ENCODE results near the gene RPS6KB1. TPM values are rescaled to one million over a fixed set of nuclear protein-coding genes. Genes with fewer than 3 reads are reported as not detected.

Gene RPS6KB1
- total and polyA plus RNA-seq, 2 of the 8 experiments (the other 6 are each of a cell fraction or from before 2014, with no cell fraction given): 3.4 to 28.4 TPM

- no peaks in the 10 kb centered on the region for H3K79me1 ChIP-seq (ENCODE audit: low read depth, low read length)
- H3K79me2 ChIP-seq (ENCODE audit: control insufficient read depth in 1 of 2, insufficient read depth in 2 of 2, low read length in 2 of 2): no peaks in the 10 kb centered on the region
- no peak overlapping the region for H2BK20ac ChIP-seq (ENCODE audit: low read length)
- H2AFZ ChIP-seq (ENCODE audit: low read length): no peak overlapping the region
- no peak overlapping the region for H3K18ac ChIP-seq (ENCODE audit: extremely low read depth, low read length)
- no peak overlapping the region for H3K4me3 ChIP-seq (ENCODE audit: extremely low read depth in 1 of 4, insufficient read depth in 2 of 4, low read depth in 3 of 4, low read length in 4 of 4)
- H3K4me1 ChIP-seq (replicated peaks in 1 of 4; ENCODE audit: control insufficient read depth in 3 of 4, insufficient read depth in 4 of 4, low read length in 3 of 4): peaks cover 7 to 15% (median 10%) of the 10 kb centered on the region in 4 experiments; a peak in 6 of 7 replicates
- H2BK5ac ChIP-seq (ENCODE audit: low read depth, low read length): no peak overlapping the region
- H2BK120ac ChIP-seq (replicated peaks; ENCODE audit: low read depth, low read length): no peak overlapping the region
- CTCF ChIA-PET (ENCODE audit: partially characterized antibody): interaction anchor here (0.7 to 2.2 kb wide), 4 partner anchors 9 to 94 kb away, joined by 3 to 8 read pairs (median 4); no protein-coding TSS in a partner anchor
- POLR2A ChIA-PET (ENCODE audit: partially characterized antibody): no interaction called here
- H3K27me3 ChIP-seq (replicated peaks in 1 of 4; ENCODE audit: control insufficient read depth in 3 of 4, extremely low read depth in 1 of 4, insufficient read depth in 3 of 4, low read length in 3 of 4): no peaks in the 10 kb centered on the region
- no peak overlapping the region for H4K8ac ChIP-seq (ENCODE audit: extremely low read depth, insufficient read depth, low read length)
- 90% methylated on average over 6 of the region's 6 CpGs; no CpG with 5 or more reads in 1 of the 2 experiments for WGBS, 2 experiments (ENCODE audit: extremely low coverage in 1 of 2, insufficient coverage in 1 of 2, insufficient read length in 1 of 2, insufficient replicate concordance in 2 of 2, low coverage in 1 of 2, low lambda C conversion rate in 2 of 2, missing lambda C conversion rate in 1 of 2)
- no peak overlapping the region for H3K9ac ChIP-seq (replicated peaks in 1 of 4; ENCODE audit: extremely low read depth in 1 of 4, low read depth in 3 of 4, low read length in 3 of 4)
- H2BK12ac ChIP-seq (ENCODE audit: low read depth, low read length): no peak overlapping the region
- no peak overlapping the region for H3K56ac ChIP-seq (replicated peaks; ENCODE audit: insufficient read length, low read depth, low read length)
- no peak overlapping the region for H4K91ac ChIP-seq (replicated peaks; ENCODE audit: insufficient read length, low read length)
- no peak overlapping the region for H3K23ac ChIP-seq (ENCODE audit: insufficient read length)
- no peak for TF ChIP-seq RFX5 (IDR thresholded peaks at IDR 0.05; ENCODE audit: borderline replicate concordance, low read depth, low read length)
- H3K36me3 ChIP-seq (ENCODE audit: control insufficient read depth in 2 of 4, insufficient read depth in 4 of 4, low read length in 3 of 4): no peaks in the 10 kb centered on the region
- H2AK5ac ChIP-seq (ENCODE audit: low read depth, low read length): no peak overlapping the region
- DNase-seq (ENCODE audit: low read depth in 1 of 2, low spot score in 2 of 2): no peak
- H3K9me3 ChIP-seq (ENCODE audit: insufficient read depth in 2 of 2, low read depth in 1 of 2, low read length in 1 of 2): no peaks in the 10 kb centered on the region
- no peak for FAIRE-seq
- no peak overlapping the region for H3K4ac ChIP-seq (replicated peaks; ENCODE audit: insufficient read length, low read depth, low read length)
- H4K5ac ChIP-seq (ENCODE audit: insufficient read length, low read depth, low read length): no peak overlapping the region
- H3K4me2 ChIP-seq (ENCODE audit: insufficient read depth in 1 of 2, low read depth in 2 of 2, low read length in 2 of 2): no peak overlapping the region
- H3K27ac ChIP-seq (ENCODE audit: low read depth, low read length): no peak overlapping the region
- H4K20me1 ChIP-seq (replicated peaks in 1 of 2; ENCODE audit: control insufficient read depth in 1 of 2, insufficient read depth in 2 of 2, low read length in 2 of 2): no peaks in the 10 kb centered on the region
- no peak overlapping the region for H3K14ac ChIP-seq (ENCODE audit: insufficient read length)
- H2BK15ac ChIP-seq (ENCODE audit: low read length): no peak overlapping the region
- H3K23me2 ChIP-seq (ENCODE audit: low read depth, low read length): no peaks in the 10 kb centered on the region
These were observed 44.6 kb upstream of the RPS6KB1 start for GRCh38 chr17:59848385-59848668.

Measured in H1 (cell line).